WTC11 (cell line): Measurements from ENCODE around the gene GPX2.

Source experiments
- ATF1 ChIP-seq: sonication (generic); formaldehyde crosslinking; IDR thresholded peaks from 2 replicates; pipeline ENCODE4 v1.8.1; 2023; ENCODE audit warnings: mild to moderate bottlenecking, moderate library complexity, missing genetic modification reagents
- CTCF ChIP-seq: fragments of 200-600 bp; IDR thresholded peaks from 2 replicates; pipeline ENCODE4 v1.8.0; 2022; ENCODE audit warnings: antibody characterized with exemption
- ESRRA ChIP-seq: sonication (generic); formaldehyde crosslinking; IDR thresholded peaks from 2 replicates; pipeline ENCODE4 v1.8.1; 2022; ENCODE audit warnings: mild to moderate bottlenecking, missing genetic modification reagents, borderline replicate concordance
- MAX ChIP-seq: sonication (generic); formaldehyde crosslinking; IDR thresholded peaks from 2 replicates; pipeline ENCODE4 v1.8.0; 2022; ENCODE audit warnings: mild to moderate bottlenecking, missing genetic modification reagents
- NR2C2 ChIP-seq: sonication (generic); formaldehyde crosslinking; IDR thresholded peaks from 2 replicates; pipeline ENCODE4 v1.8.0; 2022; ENCODE audit warnings: mild to moderate bottlenecking, missing genetic modification reagents
- NR3C1 ChIP-seq: sonication (generic); formaldehyde crosslinking; conservative IDR thresholded peaks from 2 replicates; pipeline ENCODE4 v1.8.1; 2023; ENCODE audit warnings: low read depth, mild to moderate bottlenecking, missing genetic modification reagents
- RELA ChIP-seq: sonication (generic); formaldehyde crosslinking; IDR thresholded peaks from 2 replicates; pipeline ENCODE4 v1.8.1; 2022; ENCODE audit warnings: missing genetic modification reagents, mild to moderate bottlenecking, borderline replicate concordance
- SMAD4 ChIP-seq: sonication (generic); formaldehyde crosslinking; IDR thresholded peaks from 2 replicates; pipeline ENCODE4 v1.8.0; 2022; ENCODE audit warnings: mild to moderate bottlenecking, missing genetic modification reagents
- TCF7 ChIP-seq: sonication (generic); formaldehyde crosslinking; IDR thresholded peaks from 2 replicates; pipeline ENCODE4 v1.8.0; 2022; ENCODE audit warnings: mild to moderate bottlenecking, low read depth, missing genetic modification reagents, moderate library complexity
- ZNF121 ChIP-seq: sonication (generic); formaldehyde crosslinking; IDR thresholded peaks from 2 replicates; pipeline ENCODE4 v1.8.0; 2023; ENCODE audit warnings: missing genetic modification reagents
- ZNF512 ChIP-seq: sonication (generic); formaldehyde crosslinking; IDR thresholded peaks from 2 replicates; pipeline ENCODE4 v1.8.1; 2022; ENCODE audit warnings: missing genetic modification reagents, borderline replicate concordance

DNA sequence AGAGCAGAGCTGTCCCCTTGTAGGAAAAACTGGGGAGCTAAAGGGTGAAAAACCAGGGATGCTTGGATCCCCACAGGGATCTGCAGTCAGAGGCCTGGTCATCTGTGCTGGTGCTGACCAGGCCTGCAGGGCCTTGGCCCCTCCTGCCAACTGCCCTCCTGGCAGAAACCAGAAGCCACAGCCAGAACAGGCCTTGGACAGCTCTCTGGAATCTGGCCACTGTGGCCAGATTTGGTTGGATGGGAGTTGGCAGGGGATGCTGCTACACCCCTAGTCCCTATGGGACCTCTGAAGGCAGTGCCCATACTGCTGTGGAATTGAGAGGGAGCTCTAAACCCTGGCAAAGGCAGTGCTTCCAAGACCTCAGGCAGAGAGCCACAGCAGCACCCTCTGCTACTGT lies 9.2 kb upstream of the GPX2 start:
- TF ChIP-seq ESRRA (CRISPR knock-in tag): no peak
- TF ChIP-seq CTCF: no peak
- TF ChIP-seq RELA (CRISPR knock-in tag): no peak
- no peak for TF ChIP-seq MAX (CRISPR knock-in tag)
- no peak for TF ChIP-seq TCF7 (CRISPR knock-in tag)
- no peak for TF ChIP-seq ZNF512
- TF ChIP-seq NR3C1 (CRISPR knock-in tag): no peak
- TF ChIP-seq SMAD4 (CRISPR knock-in tag): no peak
- TF ChIP-seq ATF1 (CRISPR knock-in tag): no peak
- TF ChIP-seq ZNF121 (CRISPR knock-in tag): no peak
- no peak for TF ChIP-seq NR2C2 (CRISPR knock-in tag)
